ENCODE results near the gene ARHGAP23.
"Not testable (repeated sequence)": the region's sequence is repeated elsewhere in the genome, so short reads cannot be mapped to it uniquely, and the experiment has no call there.

ARHGAP23 gene

DNA sequence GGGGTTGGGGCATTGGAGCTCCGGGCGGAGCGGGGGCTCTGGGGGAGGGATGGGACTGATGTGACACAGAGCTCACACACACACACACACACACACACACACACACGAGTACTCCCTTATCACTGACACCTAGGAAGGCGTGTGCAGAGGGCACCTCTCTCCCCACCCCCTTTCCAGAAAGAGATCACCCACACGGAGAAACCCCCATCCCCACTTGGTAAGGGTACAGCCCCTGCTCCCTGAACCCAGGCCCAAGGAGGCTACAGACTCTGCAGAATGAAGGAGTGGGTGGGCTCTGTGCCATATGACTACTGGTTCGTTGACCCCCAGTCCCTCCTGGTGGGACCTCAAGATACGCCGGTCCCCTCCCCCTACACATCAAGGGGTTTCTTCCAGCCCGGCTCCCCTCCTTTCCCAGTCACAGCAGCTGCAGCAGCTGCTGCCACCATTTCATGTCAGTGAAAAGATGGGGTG is 8.7 kb upstream of the ARHGAP23 start:
- intact Hi-C loops (cut with DNase I), result no loop called here
- DNase-seq, result peak in 1 of 10 donors; percentile 69

DNA sequence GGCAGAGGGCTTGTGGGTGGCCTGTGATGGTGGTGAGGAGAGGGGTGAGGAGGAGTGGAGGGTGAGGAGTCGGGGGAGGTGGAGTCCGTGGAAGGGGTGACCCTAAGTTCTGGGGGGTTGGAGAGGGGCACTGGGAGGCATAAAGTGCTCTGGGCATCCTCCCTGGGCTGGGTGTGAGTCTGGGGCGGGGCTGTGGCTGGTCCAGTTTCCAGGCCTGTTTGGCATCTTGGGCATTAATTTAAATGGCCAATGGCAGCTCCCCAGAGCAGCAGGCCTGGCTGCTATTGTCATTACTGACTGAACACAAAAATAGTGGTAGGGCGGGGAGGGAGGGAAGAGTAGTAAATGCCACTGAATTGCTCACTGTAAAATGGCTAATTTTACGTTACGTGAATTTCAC is 7.7 kb upstream of the ARHGAP23 start:
- intact Hi-C loops (cut with DNase I), result loop anchor here (5.0 kb wide), 1 partner anchor 62 kb away; no protein-coding TSS in a partner anchor
- DNase-seq, result peak in 2 of 10 donors; percentile 39 to 80

DNA sequence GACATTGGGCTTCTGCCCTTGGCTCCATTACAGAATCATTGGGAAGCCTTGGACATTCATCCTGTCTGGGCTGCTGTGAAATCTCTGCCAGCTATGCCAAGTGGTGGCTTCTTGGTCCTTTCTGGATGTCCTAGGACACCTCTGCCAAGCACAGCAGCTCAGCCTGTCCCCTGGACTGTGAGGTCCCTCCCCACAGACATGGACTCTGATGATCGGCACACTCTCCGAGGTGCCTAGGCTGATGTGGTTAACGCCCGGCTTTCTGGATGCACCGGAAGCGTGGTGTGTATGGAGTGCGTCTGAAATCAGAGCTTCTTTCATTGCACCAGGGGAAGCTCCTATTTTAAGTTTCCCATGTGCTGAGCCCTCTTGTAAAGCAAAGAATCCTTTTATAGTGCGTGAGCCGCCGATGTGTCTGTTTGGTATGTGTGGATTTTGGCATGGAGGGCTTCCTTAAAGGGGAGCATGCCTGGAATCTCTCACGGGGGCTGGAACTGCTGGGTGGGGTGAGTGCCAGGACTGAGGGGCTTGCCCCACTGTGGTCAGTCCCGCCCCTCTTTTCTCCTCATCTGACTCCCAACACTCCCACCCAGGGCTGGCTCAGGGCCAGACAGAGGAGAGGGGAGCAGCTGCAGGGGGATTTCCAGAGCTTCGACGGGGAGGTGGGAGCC is 7.0 kb upstream of the ARHGAP23 start:
- intact Hi-C loops (cut with DNase I), result loop anchor here (5.0 kb wide), 1 partner anchor 61 kb away; no protein-coding TSS in a partner anchor
- peak in 3 of 10 donors; percentile 14 to 80 (median 75) for DNase-seq

GRCh38 chr17:38421871-38422827 is 6.1 kb upstream of the ARHGAP23 start:
- peak in 2 of 10 donors; percentile 31 to 85 for DNase-seq
- intact Hi-C loops (cut with DNase I), result loop anchor here (5.0 kb wide), 1 partner anchor 60 kb away; no protein-coding TSS in a partner anchor

- intact Hi-C loops (cut with DNase I), result loop anchor here (5.0 kb wide), 1 partner anchor 58 kb away; no protein-coding TSS in a partner anchor
These were observed 3.8 kb upstream of the ARHGAP23 start for GRCh38 chr17:38424297-38424972.

DNA sequence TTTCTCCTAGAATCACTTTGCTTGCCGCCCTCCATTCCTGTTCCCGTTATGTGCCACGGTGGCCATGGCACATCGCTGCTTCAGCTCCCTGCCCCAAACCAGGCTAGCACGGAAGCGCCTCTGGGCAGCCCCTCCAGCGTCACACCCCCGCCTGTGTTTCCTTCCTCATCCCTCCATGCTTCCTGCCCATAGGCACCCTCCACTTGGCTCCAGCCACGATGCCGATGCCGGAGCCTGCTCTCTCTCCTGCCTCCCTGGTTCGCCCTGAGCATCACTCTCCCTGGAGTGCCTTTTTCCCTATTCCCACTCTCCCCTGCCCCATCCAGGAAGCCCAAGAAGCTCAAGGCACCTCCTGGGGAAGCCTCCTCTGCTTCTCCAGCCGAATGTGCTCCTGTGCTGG is 3.2 kb upstream of the ARHGAP23 start:
- intact Hi-C loops (cut with DNase I), result no loop called here
- no peak for DNase-seq

More at GRCh38 chr17:38424297-38424972, 3.8 kb upstream of the ARHGAP23 start:
- DNase-seq, result no peak

- DNase-seq, result no peak
- intact Hi-C loops (cut with DNase I), result no loop called here
These were observed 2.5 kb upstream of the ARHGAP23 start for GRCh38 chr17:38425744-38426143.

GRCh38 chr17:38426441-38426840 is 1.8 kb upstream of the ARHGAP23 start:
- no peak for DNase-seq
- intact Hi-C loops (cut with DNase I), result no loop called here

- intact Hi-C loops (cut with DNase I), result no loop called here
- DNase-seq, result no peak
These were observed 909 bp upstream of the ARHGAP23 start for GRCh38 chr17:38427160-38427949.

DNA sequence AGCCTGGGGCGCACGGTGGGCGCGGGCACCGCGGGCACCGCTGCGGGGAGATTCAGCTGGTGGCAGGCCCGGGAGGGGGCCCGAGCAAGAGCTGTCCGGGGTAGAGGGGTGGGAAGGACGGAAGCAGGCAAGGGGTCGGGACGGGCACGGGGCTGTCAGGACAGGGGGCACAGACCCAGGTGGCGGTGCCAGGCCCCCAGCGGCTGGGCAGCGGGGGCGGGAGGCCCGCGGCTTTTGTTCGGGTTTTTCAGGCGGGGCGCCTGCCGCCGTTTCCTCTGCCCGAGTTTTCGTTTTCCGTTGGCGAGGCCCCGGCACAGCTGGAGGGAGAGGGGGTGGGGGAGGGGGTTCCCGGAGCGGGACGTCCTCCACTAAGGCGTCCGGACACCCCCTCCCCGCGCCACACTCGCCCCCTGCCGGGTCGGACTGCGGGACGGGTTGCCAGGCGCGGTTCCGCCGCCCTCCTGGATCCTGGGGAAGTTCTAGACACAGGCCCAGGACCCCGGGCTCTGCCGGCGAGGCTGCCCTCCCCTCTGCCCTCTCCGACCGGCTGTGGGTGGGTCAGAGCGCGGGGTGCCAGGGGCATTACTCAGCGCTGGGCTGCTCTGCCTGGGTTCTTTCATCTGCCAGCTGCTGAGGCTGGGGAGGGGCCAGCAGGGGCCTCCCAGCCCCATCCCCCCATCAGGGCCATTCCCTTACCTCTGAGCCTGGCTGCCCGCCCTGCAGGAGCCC is 543 bp downstream of the ARHGAP23 start:
- intact Hi-C loops (cut with DNase I), result no loop called here
- peak; percentile 64 to 98 (median 82) for DNase-seq

DNA sequence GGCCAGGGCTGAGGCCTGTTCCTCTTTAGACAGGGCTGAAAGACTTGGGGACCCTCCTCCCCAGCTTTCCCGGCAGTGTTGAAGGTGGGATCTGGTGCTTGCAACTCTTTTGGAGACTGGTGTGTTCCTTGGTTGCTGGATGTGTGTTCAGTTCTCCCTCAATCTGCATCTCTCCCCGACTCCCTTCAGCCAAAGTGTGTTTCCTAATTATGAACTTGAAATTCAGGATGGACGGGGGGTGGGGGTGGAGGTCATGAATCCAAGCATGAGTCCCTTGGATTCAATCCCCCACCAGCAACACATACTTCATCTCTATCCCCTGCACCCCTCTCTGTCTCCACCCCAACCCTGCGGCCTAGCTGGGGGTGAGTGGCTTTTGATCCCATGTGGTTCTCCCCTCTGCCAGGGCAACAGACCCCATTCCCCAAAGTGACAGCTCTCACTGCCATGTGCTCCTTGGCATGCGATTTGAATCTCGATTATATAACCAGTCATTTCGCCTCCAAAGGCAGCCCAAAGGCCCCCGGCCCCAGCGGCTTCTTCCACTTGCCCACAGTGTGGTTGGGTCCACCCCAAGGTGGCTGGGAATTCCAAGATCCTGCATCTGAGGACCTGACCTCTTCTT is 1.3 kb downstream of the ARHGAP23 start:
- intact Hi-C loops (cut with DNase I), result no loop called here
- DNase-seq, result no peak

DNA sequence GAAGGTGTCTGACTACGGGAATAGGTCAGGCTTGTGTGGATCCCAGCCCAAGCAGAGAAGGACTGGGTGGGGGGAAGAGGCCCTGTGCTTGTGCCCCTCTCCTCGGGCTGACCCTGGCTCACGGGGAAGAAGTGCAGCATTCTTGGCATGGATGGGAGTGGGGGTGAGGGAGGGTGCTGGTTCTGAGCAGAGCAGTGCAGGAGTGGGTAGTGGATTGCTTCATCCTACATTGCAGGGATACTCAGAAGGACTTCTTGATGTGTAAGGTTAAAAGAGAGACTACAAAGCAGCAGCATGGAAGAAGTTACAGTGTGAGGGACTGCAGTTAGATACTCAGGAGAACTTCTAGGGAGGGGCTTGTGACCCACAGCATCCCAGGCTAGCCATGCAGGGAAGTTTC is 2.1 kb downstream of the ARHGAP23 start:
- DNase-seq, result peak in 1 of 10 donors; percentile 32
- intact Hi-C loops (cut with DNase I), result no loop called here

- DNase-seq, result no peak
- intact Hi-C loops (cut with DNase I), result no loop called here
These were observed 2.6 kb downstream of the ARHGAP23 start for GRCh38 chr17:38430822-38431221.

DNA sequence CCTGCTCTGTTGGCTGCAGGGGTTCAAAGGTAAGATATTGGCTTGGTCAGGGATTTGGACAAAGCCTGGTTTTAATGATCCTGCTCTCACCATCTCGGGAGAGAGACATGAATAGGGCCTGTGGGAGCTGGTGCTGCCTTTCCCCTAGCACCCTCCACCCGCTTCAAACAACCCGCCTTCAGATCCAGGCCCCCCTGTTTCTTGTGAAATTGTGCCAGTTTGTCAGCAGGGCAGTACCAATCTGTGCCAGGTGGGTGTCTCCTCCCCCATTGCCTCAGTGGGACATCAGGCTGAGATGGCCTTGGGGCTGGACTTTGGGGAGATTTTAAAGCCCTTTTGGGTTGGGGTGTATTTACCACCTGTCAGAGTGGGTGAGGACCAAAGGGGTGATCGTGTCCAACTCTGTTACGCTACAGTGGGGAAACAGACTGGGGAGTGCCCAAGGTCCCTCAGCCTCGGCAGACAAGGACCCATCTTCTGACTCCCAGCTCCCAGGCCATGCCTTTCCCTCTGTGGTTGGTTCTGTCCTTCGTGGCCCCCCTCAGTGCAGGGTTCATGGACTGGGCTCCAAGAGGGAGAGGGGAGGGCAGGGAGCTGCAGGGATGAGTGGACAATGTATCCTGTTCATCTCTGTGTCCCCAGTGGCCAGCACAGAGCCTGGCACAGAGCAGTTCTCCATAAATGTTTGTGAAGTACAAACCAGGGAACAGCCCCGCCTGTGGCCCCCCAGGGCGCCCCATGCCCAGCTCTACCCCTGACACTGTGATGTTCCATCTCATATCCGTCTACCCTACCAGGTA is 3.3 kb downstream of the ARHGAP23 start:
- peak; percentile 74 to 98 (median 86) for DNase-seq
- intact Hi-C loops (cut with DNase I), result no loop called here

DNA sequence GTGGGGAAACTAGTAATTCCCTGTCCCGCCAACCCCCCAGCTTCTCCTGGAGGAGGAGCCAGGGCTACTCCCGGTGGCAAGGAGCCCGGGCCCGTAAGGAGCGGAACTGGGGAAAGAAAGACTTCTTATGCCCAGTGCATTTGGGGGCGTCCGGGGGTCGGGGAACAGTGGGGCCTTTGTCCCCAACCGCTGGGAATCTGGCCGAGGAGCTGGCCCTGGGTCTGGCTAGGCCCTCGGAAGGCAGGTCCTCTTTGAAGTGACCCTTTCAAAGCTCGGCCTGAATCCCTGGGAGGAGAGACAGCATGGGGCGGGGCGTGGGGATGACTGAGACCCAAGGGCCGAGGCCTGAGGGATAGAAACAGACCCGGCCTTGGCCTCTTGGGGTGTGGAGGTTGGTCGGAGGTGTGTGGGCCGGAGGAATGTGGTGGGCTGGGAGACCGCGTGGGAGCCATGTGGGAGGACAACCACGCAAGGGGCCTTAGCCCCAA is 6.0 kb downstream of the ARHGAP23 start:
- DNase-seq, result peak in 9 of 10 donors; percentile 51 to 94 (median 70)
- intact Hi-C loops (cut with DNase I), result no loop called here

DNA sequence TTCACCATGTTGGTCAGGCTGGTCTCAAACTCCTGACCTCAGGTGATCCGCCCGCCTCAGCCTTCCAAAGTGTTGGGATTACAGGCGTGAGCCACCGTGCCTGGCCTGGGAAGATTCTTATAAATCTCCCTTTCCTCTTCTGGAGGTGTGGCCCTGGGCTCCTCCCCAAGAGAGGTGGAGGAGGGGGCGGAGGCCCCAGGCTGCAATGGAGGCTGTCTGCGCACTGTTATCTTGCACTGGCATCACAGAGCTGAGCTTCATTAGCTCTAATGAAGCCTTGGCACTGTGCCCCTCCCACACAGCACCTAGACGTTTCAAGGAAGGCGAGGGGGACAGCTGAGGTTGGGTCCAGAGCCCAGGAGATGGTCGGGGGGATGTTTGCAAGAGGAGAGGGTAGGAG is 7.5 kb downstream of the ARHGAP23 start:
- intact Hi-C loops (cut with DNase I), result no loop called here
- peak in 1 of 10 donors; percentile 48 for DNase-seq

DNA sequence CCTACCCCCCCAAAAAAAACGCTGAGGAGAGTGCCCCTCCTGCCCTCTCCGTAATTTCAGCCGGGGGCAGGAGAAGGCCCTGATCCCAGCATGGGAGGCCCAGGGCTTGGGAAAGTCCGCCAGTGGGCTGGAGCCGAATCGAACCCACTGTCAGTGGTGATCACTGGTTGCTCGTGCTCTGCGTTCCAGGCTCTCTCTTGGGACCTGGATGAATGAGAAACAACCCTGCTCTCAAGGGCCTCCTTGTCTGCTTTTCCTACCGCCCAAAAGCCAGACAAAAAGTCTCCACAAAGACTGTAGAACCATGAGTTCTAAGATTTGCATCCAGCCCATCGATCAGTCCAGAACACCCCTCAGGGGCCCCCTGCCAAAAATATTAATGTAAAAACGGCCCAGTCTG is 8.1 kb downstream of the ARHGAP23 start:
- intact Hi-C loops (cut with DNase I), result no loop called here
- DNase-seq, result peak in 1 of 10 donors; percentile 44

GRCh38 chr17:38437313-38437712 is 9.0 kb downstream of the ARHGAP23 start:
- DNase-seq; intact Hi-C loops (cut with DNase I): not testable (repeated sequence)

Measured in posterior cingulate gyrus (tissue), 11 donors.